ENCODE results near the gene OR10A4.
"Not testable (repeated sequence)": the region's sequence is repeated elsewhere in the genome, so short reads cannot be mapped to it uniquely, and the experiment has no call there.

The OR10A4 gene

DNA sequence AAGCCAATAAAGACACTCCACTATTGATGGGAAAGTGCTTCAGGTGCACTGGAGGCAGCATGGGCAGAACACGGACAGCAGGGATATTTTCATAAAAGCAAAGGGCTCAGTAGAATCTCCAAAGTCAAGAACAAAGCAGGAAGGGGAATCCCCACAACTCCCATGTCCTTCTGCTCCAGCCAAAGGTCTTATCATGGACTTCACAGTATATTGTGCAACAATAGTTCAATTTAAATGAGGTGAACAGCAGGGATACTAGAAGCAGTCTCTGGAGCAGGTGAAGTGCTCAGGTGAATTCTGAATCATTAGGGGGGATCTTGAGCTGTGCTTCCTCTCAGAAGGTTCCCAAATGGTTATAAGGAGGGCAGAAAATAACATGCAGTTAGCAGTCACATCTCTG lies 22.5 kb downstream of the OR10A4 start:
- DNase-seq (ENCODE audit: low spot score): no peak

DNA sequence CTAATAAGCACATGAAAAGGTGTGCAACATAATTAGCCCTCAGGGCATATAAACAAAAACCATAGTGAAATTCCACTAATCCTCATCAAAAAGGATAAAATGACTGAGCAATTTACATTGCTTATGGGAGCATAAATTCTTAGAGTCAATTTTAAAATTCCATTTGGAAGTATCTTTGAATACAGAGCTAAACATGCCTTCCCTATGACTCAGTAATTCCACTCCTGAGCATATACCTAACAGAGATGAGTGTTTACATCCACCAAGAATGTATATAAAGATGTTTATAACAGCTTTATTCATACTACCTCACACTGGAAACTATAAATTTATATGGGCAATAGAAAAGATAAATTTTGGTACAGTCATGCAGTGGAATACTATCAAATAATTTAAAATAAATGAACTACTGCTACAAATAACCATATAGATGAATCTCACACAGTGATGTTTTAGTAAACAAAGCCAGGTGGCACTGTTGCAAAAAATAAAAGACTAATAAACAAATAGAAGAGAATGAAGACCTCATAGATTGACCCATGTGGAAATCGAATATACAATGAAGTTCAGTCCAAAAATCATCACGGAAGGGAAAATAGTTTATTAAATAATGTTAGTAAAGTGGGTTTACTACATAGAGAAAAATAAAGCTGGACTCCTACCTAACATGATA lies 24.0 kb downstream of the OR10A4 start:
- DNase-seq (ENCODE audit: low spot score): no peak

DNA sequence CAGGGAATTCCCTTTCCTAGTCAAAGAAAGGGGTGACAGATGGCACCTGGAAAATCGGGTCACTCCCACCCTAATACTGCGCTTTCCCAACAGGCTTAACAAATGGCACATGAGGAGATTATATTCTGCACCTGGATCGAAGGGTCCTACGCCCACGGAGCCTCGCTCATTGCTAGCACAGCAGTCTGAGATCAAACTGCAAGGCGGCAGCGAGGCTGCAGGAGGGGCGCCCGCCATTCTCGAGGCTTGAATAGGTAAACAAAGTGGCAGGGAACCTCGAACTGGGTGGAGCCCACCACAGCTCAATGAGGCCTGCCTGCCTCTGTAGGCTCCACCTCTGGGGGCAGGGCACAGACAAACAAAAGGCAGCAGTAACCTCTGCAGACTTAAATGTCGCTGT lies 28.4 kb downstream of the OR10A4 start:
- DNase-seq (ENCODE audit: low spot score): not testable (repeated sequence)

DNA sequence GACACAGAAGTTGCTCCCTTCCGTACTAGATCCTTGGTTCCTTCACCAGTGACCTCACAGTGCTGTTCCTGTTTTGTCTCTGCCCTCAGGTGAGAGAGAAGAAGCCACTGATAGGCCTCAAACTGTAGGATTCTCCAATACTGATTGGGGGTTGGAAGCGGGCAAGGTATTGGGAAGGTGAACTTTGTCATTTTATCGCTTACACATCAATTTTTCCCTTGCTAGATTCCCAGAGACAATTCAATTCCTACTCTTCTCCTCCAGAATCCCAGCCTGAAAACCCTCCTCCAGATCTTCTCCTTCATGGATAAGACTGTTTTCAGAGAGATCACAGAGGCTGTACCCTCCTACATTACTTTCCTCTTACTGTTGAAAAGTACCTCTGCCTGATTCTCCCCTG lies 35.0 kb downstream of the OR10A4 start:
- no peak for DNase-seq (ENCODE audit: low spot score)

DNA sequence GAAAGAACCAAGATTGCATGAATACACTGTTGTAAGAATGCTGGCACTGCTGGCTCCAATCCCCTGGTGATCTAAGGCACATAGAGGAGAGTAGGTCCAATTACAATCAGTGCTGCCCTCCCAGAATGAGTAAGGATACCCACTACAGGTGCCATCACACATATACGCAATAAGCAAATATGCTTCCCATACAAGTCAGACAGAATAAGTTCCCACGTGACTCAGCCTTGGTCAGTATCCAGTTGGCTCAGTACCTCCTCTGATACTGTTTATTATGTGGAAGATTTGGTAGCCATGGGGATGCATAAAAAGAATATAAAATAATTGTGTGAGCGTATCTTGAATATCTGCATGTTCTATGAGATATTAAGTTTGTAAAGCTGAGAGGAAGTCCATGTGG lies 35.5 kb downstream of the OR10A4 start:
- DNase-seq (ENCODE audit: low spot score): peak; percentile 8

DNA sequence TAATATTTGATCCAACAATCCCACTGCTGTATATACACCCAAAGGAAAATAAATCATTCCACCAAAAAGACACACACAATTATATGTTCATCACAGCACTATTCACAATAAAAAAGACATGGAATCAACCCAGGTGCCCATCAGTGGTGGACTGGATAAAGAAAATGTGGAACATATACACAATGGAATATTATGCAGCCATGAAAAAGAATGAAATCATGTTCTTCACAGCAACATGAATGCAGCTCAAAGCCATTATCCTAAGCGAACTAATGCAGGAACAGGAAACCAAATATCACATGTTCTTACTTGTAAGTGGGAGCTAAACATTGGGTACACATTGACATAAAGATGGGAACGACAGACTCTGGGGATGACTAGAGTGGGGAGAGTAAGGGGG lies 43.3 kb downstream of the OR10A4 start:
- DNase-seq (ENCODE audit: low spot score): no peak

DNA sequence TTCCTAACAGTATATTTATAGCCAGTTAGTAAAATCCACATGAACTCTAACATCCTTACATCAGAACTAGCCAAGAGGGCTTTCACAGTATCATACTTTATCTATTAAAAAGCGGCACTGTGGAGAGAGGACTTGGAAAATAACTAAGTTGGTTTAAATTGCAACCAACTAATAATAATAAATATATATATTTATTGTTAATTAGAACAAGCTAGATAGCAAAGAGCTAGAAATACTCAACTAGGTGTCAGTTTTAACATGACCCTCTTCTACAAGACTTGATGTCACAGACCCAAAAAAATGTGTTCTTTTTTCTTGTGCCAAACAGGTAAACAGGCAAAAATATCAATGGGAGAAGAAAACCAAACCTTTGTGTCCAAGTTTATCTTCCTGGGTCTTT lies 44.3 kb downstream of the OR10A4 start, which contains the start of gene OR2D3:
TSS of gene OR2D3 (plus strand) at position 301 of the 400 bp plus-strand sequence. CDS start at position 301, 0 bp downstream.
- no peak for DNase-seq (ENCODE audit: low spot score)

DNA sequence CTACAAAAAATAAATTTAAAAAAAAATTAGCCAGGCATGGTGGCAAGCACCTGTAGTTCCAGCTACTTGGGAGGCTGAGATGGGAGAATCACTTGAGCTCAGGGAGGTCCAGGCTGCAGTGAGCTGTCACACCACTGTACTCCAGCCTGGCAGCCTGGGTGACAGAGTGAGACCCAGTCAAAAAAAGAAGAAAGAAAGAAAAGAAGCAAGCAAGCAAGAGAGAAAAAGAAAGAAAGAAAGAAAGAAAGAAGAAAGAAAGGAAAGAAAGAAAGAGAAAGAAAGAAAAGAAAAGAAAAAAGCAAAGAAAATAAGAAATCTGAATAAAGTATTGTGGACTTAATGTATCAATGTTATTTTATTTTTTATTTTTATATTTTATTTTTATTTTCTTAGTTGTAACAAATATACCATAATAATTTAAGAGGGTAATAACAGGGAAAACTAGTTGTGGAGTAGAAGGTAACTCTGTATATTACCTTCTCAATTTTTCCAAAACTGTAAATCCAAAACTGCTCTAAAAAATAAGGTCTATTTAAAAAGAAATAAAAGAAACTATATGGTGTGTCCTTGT lies 48.7 kb downstream of the OR10A4 start:
- DNase-seq (ENCODE audit: low spot score): no peak

DNA sequence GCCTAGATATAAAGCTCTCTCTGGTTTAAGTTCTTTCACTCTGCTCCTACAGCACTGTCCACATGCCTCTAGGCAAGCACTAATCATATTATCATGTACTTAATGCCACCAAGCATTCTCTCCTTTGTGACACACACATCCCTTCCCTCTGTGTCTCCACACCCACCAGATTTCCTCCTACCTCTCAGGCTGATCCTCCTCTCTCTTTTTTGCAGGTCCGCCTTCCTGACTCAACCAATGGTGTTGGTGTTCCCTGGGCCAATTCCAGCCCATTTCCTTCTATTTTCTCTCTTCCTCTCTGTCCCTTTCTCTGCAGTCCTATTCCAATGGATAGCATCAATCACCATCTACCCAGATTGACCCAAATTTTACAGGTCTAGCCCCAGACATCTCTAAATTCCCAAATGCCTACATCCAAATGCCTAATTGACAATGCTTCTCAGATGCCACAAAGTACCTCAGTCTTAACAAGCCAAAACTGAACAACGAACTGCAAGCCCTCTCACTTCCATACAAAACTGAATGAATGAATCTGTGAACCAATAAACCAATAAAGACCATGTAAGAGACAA lies 49.3 kb downstream of the OR10A4 start:
- DNase-seq (ENCODE audit: low spot score): no peak

DNA sequence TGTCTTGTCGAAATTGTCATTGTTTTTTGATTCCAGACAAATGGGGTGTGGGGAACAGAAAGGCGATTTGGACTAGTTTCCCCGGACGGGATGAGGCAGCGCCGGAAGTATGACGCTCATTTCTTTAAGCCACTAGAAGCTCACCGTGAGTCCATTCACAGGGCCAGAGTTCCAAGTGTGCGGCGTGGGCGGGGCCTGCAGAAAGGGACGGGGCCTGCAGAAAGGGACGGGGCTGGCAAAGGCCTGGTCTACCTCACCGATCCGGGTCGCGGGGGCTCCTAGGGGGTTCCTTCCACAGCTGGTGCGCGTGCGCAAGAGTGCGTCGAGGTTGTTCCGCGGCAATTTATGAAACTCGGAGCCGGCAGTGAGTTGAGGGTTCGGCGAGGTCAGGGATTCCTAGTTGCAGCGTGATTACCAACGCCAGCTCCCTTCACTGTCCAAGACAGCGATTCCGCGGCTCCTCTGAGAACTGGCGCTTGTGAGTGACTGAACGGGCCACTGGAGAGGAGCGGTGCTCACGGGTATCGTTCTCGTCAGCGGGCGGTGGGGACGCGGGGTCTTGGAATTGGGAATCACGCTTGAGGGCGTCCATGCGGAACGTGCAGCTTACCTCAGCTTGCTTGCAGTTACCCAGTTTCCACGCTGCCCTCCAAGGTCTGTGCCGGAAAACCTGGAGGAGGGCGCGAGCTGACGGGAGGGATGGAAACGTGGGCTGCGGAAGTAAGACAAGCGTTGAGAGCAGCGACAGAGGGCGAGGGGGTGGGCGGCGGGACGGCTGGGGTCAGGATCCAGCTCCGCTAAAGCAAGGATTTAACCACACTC lies 50.0 kb downstream of the OR10A4 start, which contains the start of gene ZNF215:
TSS of gene ZNF215 (plus strand) at position 219 of the 822 bp plus-strand sequence. CDS start 5,847 bp downstream, outside the sequence.
- DNase-seq (ENCODE audit: low spot score): peak; percentile 50

DNA sequence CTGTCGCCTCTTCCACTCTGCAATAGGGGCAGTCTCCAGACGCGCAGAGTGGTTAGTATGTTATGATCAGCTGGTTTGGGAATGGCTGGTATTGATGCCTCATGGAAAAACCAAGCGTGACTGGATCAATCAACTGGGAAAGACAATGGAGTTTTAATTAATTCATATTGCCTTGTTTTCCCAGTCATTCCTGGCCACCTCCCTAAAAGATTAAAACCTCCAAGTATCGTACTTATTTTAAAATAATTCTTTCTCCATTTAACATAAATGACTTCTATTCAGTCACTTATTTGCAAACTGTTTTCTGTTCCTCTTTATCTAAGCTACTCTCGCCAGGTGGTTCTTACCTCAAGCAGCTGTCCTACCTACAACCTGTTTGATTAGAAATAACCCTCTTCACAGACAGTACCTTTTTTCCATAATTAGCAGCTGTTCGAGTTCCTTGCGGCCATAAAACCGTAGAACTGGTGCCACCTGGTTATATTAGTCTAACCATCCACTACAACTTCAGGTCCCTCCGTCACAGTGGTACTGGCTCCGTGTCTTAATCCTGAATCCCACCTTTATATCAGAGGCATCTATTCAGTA lies 50.7 kb downstream of the OR10A4 start:
- no peak for DNase-seq (ENCODE audit: low spot score)

All from COLO829 (cell line).